GM21367 (cell line): ENCODE results near the gene CSPG4.
"Not testable (repeated sequence)": the region's sequence is repeated elsewhere in the genome, so short reads cannot be mapped to it uniquely, and the experiment has no call there.

ENCODE experiments used
- ATAC-seq: cut with Tn5 transposase; IDR thresholded peaks from one replicate; pipeline ENCODE4 v1.9.1; 2021; ENCODE audit not compliant: unreplicated experiment

Gene CSPG4

GRCh38 chr15:75689429-75689828, 23.2 kb downstream of the CSPG4 start:
- not testable (repeated sequence) for ATAC-seq

- ATAC-seq: no peak
Observed at GRCh38 chr15:75688831-75689230, 23.8 kb downstream of the CSPG4 start.

- ATAC-seq: no peak
Observed at GRCh38 chr15:75688278-75688557, 24.4 kb downstream of the CSPG4 start.

- ATAC-seq: no peak
Observed at GRCh38 chr15:75687486-75688277, 25.0 kb downstream of the CSPG4 start.

GRCh38 chr15:75686212-75686642, 26.4 kb downstream of the CSPG4 start:
- ATAC-seq: peak; percentile 53

- ATAC-seq: no peak
Observed at GRCh38 chr15:75685195-75685594, 27.5 kb downstream of the CSPG4 start.

- no peak for ATAC-seq
Observed at GRCh38 chr15:75684648-75685047, 28.0 kb downstream of the CSPG4 start.

GRCh38 chr15:75683646-75684312, 28.9 kb downstream of the CSPG4 start:
- ATAC-seq: not testable (repeated sequence)

GRCh38 chr15:75682181-75683135, 30.2 kb downstream of the CSPG4 start:
- ATAC-seq: no peak

GRCh38 chr15:75680007-75680789, 32.5 kb downstream of the CSPG4 start:
- ATAC-seq: no peak

GRCh38 chr15:75678324-75678690, 34.3 kb downstream of the CSPG4 start:
- ATAC-seq: not testable (repeated sequence)

GRCh38 chr15:75677465-75678323, 35.0 kb downstream of the CSPG4 start:
- ATAC-seq: no peak

GRCh38 chr15:75676688-75677464, 35.8 kb downstream of the CSPG4 start:
- no peak for ATAC-seq

- no peak for ATAC-seq
Observed at GRCh38 chr15:75675579-75676404, 36.9 kb downstream of the CSPG4 start.

GRCh38 chr15:75674366-75674765, 38.3 kb downstream of the CSPG4 start:
- ATAC-seq: no peak

- no peak for ATAC-seq
Observed at GRCh38 chr15:75673426-75674235, 39.0 kb downstream of the CSPG4 start.

GRCh38 chr15:75672646-75673425, 39.8 kb downstream of the CSPG4 start:
- ATAC-seq: no peak
